GM12872 (cell line): Measurements from ENCODE around the gene COL18A1.

Experiments
- TF ChIP-seq, protein P1 (sequence below): IDR thresholded peaks from 3 replicates; pipeline ENCODE4 v1.5.1; 2011; ENCODE audit warnings: low read depth, mild to moderate bottlenecking, low read length, moderate library complexity; ENCODE audit not compliant: insufficient read depth

Gene COL18A1

GRCh38 chr21:45524756-45525152 is 119.8 kb downstream of the COL18A1 start:
- TF ChIP-seq, protein P1, sequence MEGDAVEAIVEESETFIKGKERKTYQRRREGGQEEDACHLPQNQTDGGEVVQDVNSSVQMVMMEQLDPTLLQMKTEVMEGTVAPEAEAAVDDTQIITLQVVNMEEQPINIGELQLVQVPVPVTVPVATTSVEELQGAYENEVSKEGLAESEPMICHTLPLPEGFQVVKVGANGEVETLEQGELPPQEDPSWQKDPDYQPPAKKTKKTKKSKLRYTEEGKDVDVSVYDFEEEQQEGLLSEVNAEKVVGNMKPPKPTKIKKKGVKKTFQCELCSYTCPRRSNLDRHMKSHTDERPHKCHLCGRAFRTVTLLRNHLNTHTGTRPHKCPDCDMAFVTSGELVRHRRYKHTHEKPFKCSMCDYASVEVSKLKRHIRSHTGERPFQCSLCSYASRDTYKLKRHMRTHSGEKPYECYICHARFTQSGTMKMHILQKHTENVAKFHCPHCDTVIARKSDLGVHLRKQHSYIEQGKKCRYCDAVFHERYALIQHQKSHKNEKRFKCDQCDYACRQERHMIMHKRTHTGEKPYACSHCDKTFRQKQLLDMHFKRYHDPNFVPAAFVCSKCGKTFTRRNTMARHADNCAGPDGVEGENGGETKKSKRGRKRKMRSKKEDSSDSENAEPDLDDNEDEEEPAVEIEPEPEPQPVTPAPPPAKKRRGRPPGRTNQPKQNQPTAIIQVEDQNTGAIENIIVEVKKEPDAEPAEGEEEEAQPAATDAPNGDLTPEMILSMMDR = no peak

DNA sequence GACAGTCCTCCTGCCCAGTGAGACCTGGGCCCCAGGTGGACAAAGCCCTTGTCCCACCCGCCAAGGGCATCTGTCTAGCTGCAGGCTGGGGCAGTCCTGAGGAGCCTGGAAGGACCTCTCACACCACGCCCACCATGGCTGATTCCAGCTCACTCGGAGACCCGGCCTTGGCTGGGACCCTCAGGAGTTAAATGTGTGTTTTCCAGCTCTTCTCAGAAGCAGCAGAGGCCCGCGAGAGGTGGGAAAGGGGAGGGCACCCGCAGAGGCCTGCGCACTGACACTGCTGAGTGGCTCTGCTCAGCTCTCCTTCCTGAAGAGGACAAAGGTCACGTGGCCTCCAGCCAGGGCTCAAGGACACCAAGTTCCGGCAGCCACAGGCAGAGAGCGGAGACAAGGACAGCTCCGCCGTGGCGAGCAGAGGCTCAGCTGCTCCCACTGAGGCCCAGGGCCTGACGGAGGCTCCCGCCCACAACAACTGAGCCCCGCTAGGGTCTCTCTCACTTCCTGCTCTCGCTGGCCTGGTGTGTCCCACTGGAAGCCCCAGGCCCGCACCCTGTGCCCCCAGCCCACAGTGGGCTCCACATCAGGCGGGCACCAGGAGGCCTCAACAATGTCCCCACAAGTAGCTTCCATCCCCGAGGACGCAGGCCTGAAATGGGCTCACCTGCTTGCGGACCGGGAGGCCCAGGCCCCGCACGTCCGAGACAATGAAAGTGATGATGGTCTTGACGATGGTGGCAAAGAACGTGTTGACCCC is 120.4 kb downstream of the COL18A1 start:
- TF ChIP-seq, protein P1 = no peak

DNA sequence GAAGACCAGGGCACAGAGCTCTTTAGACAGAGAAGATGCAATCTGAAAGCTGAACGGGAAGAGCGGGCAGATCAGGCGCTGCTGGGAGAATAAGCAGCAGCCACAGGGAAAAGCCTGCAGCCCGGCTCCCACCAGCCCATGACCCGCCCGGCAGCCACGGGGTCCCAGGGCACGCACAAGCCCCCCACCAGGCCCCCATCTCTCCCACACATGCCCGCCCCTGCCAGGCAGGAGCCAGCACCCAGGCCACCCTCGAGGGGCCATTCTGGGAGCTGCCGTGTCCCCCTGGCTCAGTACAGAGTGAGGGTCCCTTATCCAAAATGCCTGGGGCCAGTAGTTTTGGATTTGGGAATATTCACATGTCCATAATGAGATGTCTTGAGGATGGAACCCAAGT is 120.9 kb downstream of the COL18A1 start:
- TF ChIP-seq, protein P1 = no peak

- TF ChIP-seq, protein P1 = no peak
Observed at GRCh38 chr21:45528028-45528705, 123.2 kb downstream of the COL18A1 start.

GRCh38 chr21:45528981-45529784 is 124.2 kb downstream of the COL18A1 start:
- TF ChIP-seq, protein P1 = no peak

GRCh38 chr21:45529785-45530422 is 124.9 kb downstream of the COL18A1 start:
- TF ChIP-seq, protein P1 = no peak
